GM12801 (cell line): ENCODE measurements around the gene GTF2A1.

Source experiments
- CTCF ChIP-seq: IDR thresholded peaks from one replicate; pipeline ENCODE4 v1.5.1; 2011; ENCODE audit warnings: control low read depth; ENCODE audit not compliant: insufficient read length; ENCODE audit errors: extremely low read depth

The GTF2A1 gene

GRCh38 chr14:81170829-81171195, 49.9 kb downstream of the GTF2A1 start:
- no peak for TF ChIP-seq CTCF

GRCh38 chr14:81170104-81170828, 50.5 kb downstream of the GTF2A1 start:
- peak; percentile 42 for TF ChIP-seq CTCF

GRCh38 chr14:81169711-81170103, 51.1 kb downstream of the GTF2A1 start:
- TF ChIP-seq CTCF = no peak

GRCh38 chr14:81169267-81169666, 51.5 kb downstream of the GTF2A1 start:
- no peak for TF ChIP-seq CTCF

GRCh38 chr14:81166121-81166520, 54.6 kb downstream of the GTF2A1 start:
- TF ChIP-seq CTCF = no peak

- no peak for TF ChIP-seq CTCF
These were observed 55.6 kb downstream of the GTF2A1 start for GRCh38 chr14:81165188-81165587.

GRCh38 chr14:81164167-81164774, 56.5 kb downstream of the GTF2A1 start:
- TF ChIP-seq CTCF = no peak
